ENCODE measurements around the gene GSTM5. TPM values are rescaled to one million over a fixed set of nuclear protein-coding genes. Genes with fewer than 3 reads are reported as not detected.

The GSTM5 gene
- total and polyA plus RNA-seq, 2 of the 8 experiments (the other 6 are each of a cell fraction or from before 2014, with no cell fraction given), result 0.24 to 0.89 TPM

DNA sequence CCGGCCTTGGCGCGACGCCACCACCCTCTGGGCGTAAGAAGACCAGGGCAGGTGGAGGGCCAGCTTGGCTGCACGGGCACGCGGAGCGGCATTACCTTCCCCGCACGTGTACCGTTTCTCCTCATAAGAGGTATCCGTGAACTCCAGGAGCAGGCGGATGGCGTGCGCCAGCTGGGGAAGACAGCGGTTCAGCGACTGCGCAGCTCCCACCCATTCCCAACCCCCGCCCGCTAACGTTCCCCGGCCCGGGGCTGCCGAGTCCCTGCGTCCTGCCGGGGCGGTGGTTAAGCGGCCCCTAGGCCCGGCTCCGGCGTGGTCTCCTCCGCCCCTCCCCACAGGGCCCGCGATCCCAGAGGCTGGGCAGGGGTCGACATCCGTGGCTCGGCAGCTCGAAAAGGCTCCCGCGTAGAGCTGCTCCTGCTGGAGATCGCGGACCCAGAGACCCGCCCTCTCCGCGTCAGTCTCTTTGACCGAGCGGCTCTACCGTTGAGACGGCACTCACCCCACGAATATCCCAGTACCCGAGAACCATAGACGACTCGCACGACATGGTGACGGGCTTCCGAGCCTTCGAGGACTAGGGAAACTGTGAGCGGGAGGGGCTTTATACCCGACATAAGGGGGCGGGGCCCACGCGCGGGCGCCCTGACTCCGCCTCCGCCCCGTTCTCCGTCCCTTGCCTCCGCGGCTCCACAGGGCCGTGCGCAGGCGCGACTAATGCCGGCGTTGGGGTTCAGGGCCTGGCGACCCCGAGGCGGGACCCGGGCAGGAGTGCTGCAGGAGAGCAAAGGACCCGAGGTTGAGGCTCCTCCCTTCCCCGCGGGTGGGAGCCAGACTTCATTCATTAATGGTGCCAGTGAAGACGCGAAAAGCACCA, 27.9 kb downstream of the GSTM5 start:
- DNase-seq (ENCODE audit: low read depth in 1 of 2, low spot score in 2 of 2) (peak in 1 of 2 experiments; percentile 89), FAIRE-seq (no peak)
- H3K4me3 ChIP-seq (ENCODE audit: extremely low read depth in 1 of 4, insufficient read depth in 2 of 4, low read depth in 3 of 4, low read length in 4 of 4), result peak overlapping the region; percentile 65 to 79 (median 70)
- peak overlapping the region in 3 of 4 experiments; percentile 42 to 47 (median 44); a peak in 5 of 7 replicates for H3K9ac ChIP-seq (replicated peaks in 1 of 4; ENCODE audit: extremely low read depth in 1 of 4, low read depth in 3 of 4, low read length in 3 of 4)
- no peaks in the 10 kb centered on the region for H4K20me1 ChIP-seq (replicated peaks in 1 of 2; ENCODE audit: control insufficient read depth in 1 of 2, insufficient read depth in 2 of 2, low read length in 2 of 2)
- H3K56ac ChIP-seq (replicated peaks; ENCODE audit: insufficient read length, low read depth, low read length), result no peak overlapping the region
- peak overlapping the region; percentile 97; the same call in 1 of the 2 replicates for H2BK15ac ChIP-seq (ENCODE audit: low read length)
- H3K36me3 ChIP-seq (ENCODE audit: control insufficient read depth in 2 of 4, insufficient read depth in 4 of 4, low read length in 3 of 4), result no peaks in the 10 kb centered on the region
- H3K23me2 ChIP-seq (ENCODE audit: low read depth, low read length), result peaks cover 12% of the 10 kb centered on the region; the same call in 1 of the 2 replicates
- H4K8ac ChIP-seq (ENCODE audit: extremely low read depth, insufficient read depth, low read length), result peak overlapping the region; percentile 35
- no peak overlapping the region for H4K5ac ChIP-seq (ENCODE audit: insufficient read length, low read depth, low read length)
- H3K79me2 ChIP-seq (ENCODE audit: control insufficient read depth in 1 of 2, insufficient read depth in 2 of 2, low read length in 2 of 2), result no peaks in the 10 kb centered on the region
- H3K27me3 ChIP-seq (replicated peaks in 1 of 4; ENCODE audit: control insufficient read depth in 3 of 4, extremely low read depth in 1 of 4, insufficient read depth in 3 of 4, low read length in 3 of 4), result peaks cover 5 to 28% (median 27%) of the 10 kb centered on the region in 4 experiments
- H3K23ac ChIP-seq (ENCODE audit: insufficient read length), result no peak overlapping the region
- 3% methylated on average over 83 of the region's 86 CpGs; no CpG with 5 or more reads in 1 of the 2 experiments for WGBS, 2 experiments (ENCODE audit: extremely low coverage in 1 of 2, insufficient coverage in 1 of 2, insufficient read length in 1 of 2, insufficient replicate concordance in 2 of 2, low coverage in 1 of 2, low lambda C conversion rate in 2 of 2, missing lambda C conversion rate in 1 of 2)
- 0 out of 2 replicates have a peak overlapping the region, but pooled peaks have one; percentile 48 for H2BK20ac ChIP-seq (ENCODE audit: low read length)
- H3K79me1 ChIP-seq (ENCODE audit: low read depth, low read length), result no peaks in the 10 kb centered on the region
- no peak overlapping the region; the same call in 1 of the 2 replicates for H3K27ac ChIP-seq (ENCODE audit: low read depth, low read length)
- no peak overlapping the region for H4K91ac ChIP-seq (replicated peaks; ENCODE audit: insufficient read length, low read length)
- H3K4ac ChIP-seq (replicated peaks; ENCODE audit: insufficient read length, low read depth, low read length), result no peak overlapping the region
- peaks cover 0 to 8% (median 5%) of the 10 kb centered on the region in 4 experiments; a peak in 5 of 7 replicates for H3K4me1 ChIP-seq (replicated peaks in 1 of 4; ENCODE audit: control insufficient read depth in 3 of 4, insufficient read depth in 4 of 4, low read length in 3 of 4)
- no peak overlapping the region for H2AK5ac ChIP-seq (ENCODE audit: low read depth, low read length)
- peak overlapping the region; percentile 88 to 99 for H3K4me2 ChIP-seq (ENCODE audit: insufficient read depth in 1 of 2, low read depth in 2 of 2, low read length in 2 of 2)
- peak overlapping the region; percentile 80 for H3K18ac ChIP-seq (ENCODE audit: extremely low read depth, low read length)
- H3K9me3 ChIP-seq (ENCODE audit: insufficient read depth in 2 of 2, low read depth in 1 of 2, low read length in 1 of 2), result no peaks in the 10 kb centered on the region
- peak overlapping the region; percentile 68; the same call in 1 of the 2 replicates for H2BK12ac ChIP-seq (ENCODE audit: low read depth, low read length)
- peak overlapping the region; percentile 94 for H2AFZ ChIP-seq (ENCODE audit: low read length)
- CTCF ChIA-PET (ENCODE audit: partially characterized antibody), result interaction anchor here (0.9 to 3.9 kb wide), 7 partner anchors 12 to 183 kb away, joined by 3 to 18 read pairs (median 3); no protein-coding TSS in a partner anchor
- no peak overlapping the region for H3K14ac ChIP-seq (ENCODE audit: insufficient read length)
- POLR2A ChIA-PET (ENCODE audit: partially characterized antibody), result interaction anchor here (0.5 to 2.0 kb wide), 10 partner anchors 10 to 284 kb away, joined by 3 to 9 read pairs (median 3); partner anchors contain the start of genes GSTM1 and GSTM4
- peak overlapping the region; percentile 18; the same call in 1 of the 2 replicates for H2BK5ac ChIP-seq (ENCODE audit: low read depth, low read length)
- H2BK120ac ChIP-seq (replicated peaks; ENCODE audit: low read depth, low read length), result no peak overlapping the region
- TF ChIP-seq RBBP5 (IDR thresholded peaks at IDR 0.05; ENCODE audit: borderline replicate concordance, low read depth, low read length) (0 out of 2 replicates have a peak, but pooled peaks have one; percentile 54), YY1 (IDR thresholded peaks at IDR 0.05; ENCODE audit: low read depth, low read length) (no peak), ZNF274 (IDR thresholded peaks at IDR 0.05; ENCODE audit: borderline replicate concordance, extremely low read depth, low read length) (no peak), SUZ12 (IDR thresholded peaks at IDR 0.05; ENCODE audit: low read length) (peak; percentile 54; the same call in 1 of the 2 replicates), SIN3A (conservative IDR thresholded peaks at IDR 0.05 in 1 of 2, IDR thresholded peaks at IDR 0.05 in 1 of 2; ENCODE audit: low read depth in 1 of 2, low read length in 2 of 2) (peak in 1 of 2 experiments; percentile 62; a peak in 1 of 4 replicates), EP300 (IDR thresholded peaks at IDR 0.05; ENCODE audit: borderline replicate concordance in 1 of 2, low read depth in 2 of 2, low read length in 2 of 2) (0 out of 3 replicates have a peak, but pooled peaks of 1 of the 2 experiments have one; percentile 14), TBP (IDR thresholded peaks at IDR 0.05; ENCODE audit: low read depth, low read length) (peak; percentile 97), POLR2AphosphoS5 (IDR thresholded peaks at IDR 0.05; ENCODE audit: low read depth, low read length) (peak; percentile 62)
- TF ChIP-seq, protein P1, sequence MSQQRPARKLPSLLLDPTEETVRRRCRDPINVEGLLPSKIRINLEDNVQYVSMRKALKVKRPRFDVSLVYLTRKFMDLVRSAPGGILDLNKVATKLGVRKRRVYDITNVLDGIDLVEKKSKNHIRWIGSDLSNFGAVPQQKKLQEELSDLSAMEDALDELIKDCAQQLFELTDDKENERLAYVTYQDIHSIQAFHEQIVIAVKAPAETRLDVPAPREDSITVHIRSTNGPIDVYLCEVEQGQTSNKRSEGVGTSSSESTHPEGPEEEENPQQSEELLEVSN (IDR thresholded peaks at IDR 0.05), result peak; percentile 58

Measured in H1 (cell line).